COLO668 (cell line): ENCODE results near the gene NUMB.

Source experiments
- DNase-seq: peaks from one replicate; lab custom pipeline; 2025; ENCODE audit not compliant: unreplicated experiment; lab: John Stamatoyannopoulos, UW

The NUMB gene

DNA sequence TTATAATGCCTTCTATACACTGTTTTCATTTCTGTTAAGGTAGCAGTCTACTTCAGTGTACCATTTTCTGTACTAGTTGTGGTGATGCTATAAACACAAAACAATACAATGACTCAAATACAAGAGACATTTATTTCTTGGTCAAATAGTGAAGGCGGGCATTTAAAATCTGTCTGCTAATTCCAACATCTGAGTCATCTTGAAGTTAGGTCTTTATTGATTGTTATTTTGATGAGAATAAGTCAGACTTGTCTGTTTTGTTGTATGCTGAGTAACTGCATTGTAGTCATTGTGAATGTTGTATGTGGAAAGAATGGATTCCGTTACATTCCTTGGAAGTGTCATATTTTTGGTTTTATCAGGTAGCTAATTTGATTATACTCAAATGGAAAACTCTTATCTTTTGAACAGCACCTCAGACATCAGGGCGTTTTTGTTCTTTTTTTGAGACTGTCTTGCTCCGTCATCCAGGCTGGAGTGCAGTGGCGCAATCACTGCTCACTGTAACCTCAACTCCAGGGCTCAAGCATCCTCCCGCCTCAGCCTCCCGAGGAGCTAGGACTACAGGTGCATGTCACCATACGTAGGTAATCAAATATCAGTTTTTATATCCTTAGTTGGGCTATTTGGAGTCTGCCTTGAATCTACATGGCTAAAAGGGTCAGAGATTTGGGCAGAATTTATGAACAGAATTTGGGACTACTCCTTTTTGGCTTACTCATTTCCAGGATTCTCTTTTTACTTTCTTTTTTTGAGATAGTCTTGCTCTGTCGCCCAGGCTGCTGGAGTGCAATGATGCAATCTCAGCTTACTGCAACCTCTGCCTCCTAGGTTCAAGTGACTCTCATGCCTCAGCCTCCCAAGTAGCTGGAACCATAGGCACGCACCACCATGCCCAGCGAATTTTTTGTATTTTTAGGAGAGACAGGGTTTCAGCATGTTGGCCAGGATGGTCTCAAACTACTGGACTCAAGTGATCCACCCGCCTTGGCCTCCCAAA lies 164.3 kb downstream of the NUMB start:
- no peak for DNase-seq

DNA sequence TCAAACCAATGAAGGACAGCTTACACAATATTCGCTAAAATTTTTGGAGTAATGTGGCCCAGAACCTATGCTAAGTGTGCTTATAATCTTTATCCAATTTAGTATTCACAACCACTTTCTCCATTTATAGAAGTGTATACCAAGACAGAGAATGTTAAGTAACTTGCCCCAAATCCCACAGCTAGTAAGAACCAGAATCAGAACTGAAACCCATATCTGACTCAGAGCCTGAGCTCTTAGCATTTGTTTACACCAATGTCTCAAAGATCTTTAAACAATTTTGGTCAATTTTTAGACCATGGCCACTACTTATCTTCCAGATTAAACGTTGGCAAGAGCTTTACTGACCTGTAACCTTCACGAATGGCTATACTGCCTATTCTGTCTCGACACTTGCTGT lies 168.1 kb downstream of the NUMB start:
- DNase-seq, result no peak

DNA sequence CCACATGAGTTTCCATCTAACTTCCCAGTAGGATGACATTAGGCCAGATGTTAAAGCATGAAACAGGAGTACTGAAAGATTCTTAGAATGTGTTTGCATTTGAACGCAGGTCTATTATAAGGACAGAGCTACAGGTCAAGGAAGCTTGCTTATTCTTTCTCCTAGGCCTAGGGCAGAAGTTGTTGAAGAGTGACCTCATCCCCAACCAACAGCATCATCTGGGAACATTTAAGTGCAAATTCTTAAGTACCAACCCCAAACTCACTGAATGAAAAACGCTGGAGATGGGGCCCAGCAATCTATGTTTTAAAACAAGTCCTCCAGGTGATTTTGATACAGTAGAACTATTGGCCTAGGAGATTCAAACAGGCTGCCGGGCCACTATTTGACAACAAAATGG lies 168.6 kb downstream of the NUMB start:
- no peak for DNase-seq

DNA sequence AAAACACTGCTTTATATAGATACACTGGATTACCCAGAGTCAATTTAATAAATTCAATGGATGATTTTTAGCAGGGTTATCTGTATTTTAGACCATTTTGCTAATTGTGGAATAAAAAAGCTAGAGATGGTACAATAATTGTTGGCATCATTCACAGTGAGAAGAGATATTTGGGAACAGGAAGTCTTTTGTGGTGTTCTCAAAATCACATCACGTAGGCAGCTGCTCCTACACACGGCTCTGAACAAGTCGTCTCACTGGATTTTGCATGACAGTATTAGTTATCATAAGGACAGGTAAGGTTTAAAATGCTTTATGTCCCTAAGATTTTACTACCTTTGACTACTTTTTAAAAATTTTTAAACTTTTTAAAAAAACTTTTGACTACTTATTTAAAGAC lies 169.0 kb downstream of the NUMB start:
- no peak for DNase-seq

DNA sequence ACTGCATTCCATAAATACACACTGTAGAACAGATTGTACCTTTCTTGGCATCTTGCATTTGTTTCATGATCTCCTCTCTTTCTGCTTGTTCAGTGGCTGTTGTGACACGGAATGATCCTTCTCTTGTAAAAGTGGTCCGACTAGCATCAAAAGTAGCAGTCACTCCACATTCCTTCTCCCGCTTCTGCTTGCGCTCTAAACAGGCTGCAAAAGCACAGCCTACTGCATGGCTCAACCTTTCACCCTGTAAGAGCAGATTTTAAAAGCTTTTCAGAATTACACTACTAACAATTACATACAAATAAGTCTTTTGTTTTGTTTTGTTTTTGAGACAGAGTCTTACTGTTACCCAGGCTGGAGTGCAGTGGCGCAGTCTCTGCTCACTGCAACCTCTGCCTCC lies 171.3 kb downstream of the NUMB start:
- no peak for DNase-seq

DNA sequence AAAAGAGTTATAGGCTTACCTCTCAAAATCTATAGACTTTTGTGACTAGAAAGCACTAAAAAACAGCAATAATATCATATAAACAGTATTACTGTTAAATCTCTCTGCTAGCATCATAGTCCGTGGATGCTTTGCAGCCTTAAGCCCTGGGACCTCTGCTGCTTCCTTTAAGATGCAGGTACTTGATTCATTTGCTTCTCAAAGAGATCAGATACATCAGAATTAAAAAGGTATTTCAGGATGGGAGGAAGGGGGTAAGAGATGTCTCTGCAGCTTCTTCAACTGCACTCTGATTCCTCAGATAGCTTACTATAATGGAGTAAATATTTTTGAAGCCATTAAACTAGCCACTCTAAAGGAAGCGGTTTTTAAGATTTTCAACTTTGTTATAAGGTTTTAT lies 171.7 kb downstream of the NUMB start:
- DNase-seq, result no peak

DNA sequence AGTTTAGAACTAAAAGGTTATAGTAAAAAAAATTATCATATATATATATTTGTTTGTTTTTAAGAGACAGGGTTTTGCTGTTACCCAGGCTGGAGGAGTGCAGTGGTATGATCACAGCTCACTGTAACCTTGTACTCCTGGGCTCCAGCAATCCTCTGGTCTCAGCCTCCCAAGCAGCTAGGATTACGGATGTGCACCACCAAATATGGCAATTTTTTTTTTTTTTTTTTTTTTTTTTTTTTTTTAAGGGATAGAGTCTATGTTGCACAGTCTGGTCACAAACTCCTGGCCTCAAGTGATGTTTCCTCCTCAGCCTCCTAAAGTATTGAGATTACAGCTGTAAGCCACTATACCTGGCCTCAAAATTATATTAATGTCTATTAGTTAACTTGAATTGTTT lies 172.4 kb downstream of the NUMB start:
- no peak for DNase-seq

DNA sequence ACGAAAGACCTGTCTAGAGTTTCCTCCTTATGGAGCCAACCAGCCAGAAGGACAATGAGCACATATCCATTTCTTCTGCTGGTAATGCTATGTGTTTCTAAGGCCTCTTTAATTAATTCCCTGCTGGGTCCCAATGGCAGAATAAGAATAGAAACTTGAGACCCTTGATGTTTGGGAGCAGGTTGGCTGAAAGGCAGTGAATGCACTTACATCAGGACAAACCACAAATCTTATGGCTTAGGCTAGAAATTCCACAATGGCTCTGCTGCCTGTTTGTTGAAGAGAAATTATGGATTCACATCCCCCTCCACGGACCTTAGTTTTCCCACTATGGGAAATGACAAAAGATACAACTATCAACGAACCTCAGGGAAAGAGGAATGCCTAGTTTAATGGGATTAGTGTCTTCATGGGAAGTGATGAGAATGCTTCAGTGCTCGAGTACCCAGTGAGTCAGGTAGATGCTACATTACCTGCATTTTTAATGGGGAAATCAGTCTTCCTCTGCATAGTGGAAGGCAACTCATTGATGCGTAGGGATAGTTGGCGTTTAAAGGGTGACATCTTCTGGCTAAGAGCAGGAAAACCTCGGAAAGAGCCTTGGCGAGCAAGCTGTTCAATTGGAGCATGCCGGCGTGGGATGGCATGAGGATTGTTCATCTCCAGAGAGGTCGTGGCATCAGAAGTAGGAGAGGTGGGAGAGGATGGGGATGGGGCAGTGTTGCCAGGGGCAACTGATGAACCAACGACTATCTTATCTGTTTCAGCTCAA lies 174.6 kb downstream of the NUMB start:
- DNase-seq, result no peak

DNA sequence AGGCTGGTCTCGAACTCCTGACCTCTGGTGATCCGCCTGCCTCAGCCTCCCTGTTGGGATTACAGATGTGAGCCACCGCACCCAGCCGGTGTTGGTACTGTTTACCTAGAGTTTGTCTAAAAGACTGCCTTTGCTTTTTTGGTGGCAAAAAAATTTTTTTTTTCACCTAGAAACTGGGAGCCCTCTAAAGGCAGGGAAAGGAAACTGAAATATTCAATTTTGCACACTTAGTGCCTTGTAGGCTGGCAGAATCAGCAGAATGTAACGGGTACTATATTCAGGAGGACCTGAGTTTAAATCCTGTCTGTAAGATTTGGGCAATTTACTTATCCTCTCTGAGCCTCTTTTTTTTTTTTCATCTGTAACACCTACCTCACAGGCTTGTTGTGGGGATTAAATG lies 177.4 kb downstream of the NUMB start:
- no peak for DNase-seq

DNA sequence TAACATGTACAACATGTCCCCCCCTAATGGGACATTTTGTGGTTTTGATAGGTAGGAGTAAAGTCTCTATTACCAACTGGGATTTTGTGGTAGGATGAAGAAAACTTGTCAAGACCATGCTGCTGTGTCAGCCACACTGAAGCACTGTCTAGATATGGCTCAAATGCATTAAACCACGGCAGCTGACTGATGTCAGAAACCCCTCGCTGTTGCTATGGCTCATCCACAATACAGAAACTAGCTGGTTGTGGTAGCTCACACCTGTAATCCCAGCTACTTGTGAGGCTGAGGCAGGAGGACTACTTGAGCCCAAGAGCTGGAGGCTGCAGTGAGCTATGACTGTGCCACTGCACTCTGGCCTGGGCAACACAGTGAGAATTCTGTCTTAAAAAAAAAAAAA lies 181.0 kb downstream of the NUMB start:
- DNase-seq, result no peak

DNA sequence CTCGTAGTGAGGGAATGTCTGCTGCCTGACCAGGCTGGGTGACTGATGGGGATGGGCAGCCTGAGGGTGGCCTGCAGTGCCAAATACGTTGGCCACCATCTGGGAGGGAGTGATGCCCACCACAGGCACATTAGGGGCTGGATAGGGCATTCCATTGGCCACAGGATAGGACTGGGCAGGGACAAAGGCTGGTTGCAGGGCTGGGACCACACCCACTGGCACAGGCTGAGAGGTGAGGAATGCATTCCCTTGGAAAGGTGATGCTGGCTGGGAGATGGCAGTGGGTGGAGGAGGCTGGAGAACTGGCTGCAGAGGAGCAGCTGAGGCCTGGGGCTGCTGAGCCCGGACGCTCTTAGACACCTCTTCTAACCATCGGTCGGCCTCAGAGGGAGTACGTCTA lies 181.5 kb downstream of the NUMB start:
- no peak for DNase-seq

DNA sequence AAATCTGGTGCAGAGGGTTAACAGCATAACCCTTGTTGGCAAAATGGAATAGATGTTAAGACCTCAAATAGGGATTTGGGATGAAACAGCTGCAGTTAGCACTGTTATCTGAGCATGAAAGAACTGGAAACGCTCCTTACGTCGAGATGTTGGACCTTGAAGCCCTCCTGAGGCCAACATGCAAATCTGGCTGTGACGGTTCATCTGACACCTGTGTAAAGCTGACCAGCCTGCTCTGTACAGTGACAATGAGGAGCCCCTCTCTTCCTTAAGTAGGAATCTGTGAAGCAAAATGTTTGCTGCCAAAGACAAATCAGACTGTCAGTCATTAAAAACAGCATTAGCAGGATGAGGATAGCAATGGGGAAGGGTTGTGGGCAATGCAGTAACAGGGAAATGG lies 184.5 kb downstream of the NUMB start:
- DNase-seq, result no peak

DNA sequence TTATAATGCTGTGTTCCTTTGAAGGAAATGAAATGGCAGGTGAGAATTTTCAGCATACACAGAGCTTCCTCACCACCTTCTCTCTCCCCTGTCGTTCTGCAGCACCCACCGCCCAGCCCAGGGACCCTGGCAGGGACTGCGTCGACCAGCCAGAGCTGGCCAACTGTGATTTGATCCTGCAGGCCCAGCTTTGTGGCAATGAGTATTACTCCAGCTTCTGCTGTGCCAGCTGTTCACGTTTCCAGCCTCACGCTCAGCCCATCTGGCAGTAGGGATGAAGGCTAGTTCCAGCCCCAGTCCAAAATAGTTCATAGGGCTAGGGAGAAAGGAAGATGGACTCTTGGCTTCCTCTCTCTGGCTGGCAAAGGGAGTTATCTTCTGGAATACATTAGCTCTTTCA lies 186.0 kb downstream of the NUMB start:
- DNase-seq, result no peak

DNA sequence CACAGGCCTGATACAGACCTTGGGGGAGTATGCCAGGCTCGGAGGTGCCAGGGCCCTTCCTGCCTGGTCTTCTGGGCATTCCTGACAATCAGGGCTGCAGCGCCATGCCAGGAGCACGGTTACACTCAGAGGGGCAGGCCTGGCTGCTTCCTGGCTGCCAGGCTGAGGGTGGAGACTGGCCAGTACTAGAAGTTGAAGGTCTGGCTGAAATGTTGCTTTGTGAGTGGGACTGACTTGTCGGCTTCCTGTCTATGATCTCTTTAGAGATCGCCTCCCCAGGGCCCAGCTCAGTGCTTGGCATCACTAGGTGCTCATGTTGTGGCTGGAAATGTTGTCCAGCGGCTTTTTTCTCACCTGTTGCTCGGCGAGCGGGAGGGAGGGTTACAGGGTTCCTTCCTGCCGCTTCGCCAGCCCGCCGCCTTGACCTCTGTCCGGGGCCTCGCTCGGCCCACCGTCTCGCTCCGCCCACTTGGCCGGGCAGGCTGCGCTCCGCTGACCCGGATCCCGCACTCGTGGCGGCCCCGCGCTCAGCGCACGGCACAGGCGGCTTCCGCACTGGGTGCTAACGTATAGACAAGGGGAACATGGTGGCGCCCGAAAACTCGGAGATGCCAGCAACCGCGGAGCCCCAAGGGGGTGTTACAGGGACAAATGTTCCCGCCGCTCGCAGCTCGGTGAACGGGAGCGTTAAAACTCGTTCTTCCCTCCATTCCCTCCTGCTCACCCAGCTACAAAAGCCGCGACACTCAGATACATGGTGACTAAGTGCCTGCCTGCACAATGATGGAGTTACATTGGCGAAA lies 188.4 kb downstream of the NUMB start:
- no peak for DNase-seq

DNA sequence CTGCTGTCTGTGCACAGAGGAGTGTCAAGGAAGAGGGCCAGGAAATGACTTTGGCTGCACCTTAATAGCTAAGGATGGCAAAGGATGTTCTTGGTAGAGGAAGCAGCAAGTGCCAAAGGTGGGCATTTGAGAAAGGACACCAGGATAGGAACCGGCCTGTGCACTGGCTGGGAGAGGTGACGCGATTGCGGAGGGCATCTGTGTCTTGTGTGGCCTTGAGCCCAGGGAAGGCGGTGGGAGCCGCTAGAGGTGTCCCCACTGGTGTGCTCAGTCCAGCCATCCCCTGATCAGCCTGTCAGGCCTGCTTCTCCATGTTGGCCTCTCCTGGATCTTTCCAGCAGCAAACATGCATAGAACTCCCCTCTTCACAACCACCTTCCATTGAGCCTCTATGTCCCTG lies 190.9 kb downstream of the NUMB start:
- no peak for DNase-seq

DNA sequence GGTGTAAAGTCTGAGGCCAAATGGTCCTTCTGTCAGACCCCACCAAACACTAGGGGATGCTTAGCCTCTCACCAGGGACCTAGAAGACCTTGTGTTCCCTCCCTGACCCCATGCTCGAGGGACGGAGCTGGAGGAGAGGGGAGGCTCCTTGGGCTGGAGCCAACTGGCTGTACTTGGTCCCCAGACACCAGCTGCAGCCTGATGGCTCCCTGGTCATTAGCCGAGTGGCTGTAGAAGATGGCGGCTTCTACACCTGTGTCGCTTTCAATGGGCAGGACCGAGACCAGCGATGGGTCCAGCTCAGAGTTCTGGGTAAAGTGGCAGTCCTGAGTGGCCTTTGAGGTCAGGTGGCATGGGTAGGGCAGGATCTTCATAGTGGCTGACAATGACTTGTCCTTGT lies 192.0 kb downstream of the NUMB start:
- no peak for DNase-seq

DNA sequence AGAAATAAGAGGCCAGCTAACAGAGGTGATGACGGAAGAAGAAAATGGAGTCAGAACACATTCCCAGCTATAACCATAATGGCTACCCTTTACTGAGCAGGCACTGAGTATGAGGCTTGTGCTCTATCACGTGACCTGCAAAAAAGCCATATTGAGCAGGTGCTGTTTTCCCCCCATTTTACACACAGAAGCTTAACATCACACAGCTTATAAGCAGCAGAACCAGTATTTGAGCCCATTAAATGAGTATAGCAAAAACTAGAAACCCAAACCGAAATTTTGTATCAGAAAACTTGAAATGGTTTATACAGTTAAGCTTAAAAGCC lies 192.7 kb downstream of the NUMB start:
- no peak for DNase-seq

DNA sequence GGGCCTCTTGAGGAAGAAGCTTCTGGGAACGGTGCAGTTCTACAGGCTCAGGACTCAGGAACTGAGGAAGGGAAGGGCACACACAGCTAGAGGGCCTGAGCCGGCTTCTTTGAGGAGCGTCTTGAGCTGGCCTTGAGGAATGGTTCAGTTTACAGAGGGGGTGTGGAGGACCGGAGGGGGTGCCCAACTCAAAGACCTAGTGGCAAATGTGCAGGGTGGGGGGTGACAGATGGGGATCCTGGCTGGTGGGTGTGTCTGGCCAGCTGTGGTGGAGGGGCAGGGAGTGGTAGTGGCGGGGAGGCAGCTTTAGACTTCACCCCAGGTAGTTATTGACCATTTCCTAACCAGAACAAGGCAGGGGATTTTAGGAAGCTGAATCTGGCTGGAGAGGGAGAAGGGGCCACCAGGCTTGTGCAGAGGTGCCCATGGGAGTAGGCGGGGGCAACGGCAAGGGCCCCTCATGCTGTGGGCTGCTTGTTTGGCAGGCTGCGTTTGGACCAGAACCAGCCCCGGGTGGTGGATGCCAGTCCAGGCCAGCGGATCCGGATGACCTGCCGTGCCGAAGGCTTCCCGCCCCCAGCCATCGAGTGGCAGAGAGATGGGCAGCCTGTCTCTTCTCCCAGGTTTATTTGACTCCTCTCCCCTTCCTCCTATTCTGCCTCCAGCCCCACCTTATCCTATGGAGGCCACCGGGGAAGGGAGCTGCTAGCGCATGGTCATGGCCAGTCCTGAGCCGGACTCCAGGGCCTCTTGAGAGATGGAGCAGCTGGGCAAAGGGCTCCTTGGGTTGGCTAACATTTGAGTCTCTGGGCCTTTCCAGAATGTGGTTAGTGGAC lies 193.2 kb downstream of the NUMB start:
- DNase-seq, result no peak

DNA sequence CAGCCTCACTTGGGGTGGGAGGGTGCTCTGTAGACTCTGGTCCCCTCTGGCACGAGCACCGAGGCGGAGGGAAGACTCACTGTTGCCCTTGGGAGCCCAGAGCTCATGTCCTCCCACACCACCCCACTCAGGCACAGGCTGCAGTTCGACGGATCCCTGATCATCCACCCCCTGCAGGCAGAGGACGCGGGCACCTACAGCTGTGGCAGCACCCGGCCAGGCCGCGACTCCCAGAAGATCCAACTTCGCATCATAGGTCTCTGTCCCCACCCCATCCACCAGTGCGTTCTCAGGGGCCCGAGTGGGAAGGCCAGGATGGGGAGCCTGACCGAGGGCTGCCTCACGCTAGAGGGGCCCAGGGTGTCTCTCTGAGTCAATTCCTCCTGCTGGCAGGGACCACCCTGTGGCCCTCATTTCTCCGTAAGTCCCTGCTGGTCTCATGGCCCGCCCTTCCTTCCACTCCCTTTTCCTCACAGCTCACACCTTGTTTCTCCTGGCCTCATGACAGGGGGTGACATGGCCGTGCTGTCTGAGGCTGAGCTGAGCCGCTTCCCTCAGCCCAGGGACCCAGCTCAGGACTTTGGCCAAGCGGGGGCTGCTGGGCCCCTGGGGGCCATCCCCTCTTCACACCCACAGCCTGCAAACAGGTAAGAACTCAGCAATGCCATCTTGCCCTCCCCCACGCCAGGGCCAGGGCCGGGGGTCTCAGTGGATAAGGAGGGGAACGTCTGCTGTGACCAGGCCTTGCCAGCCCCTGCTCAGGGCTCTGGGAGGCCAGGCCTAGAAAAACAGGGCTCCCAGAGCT lies 194.1 kb downstream of the NUMB start:
- no peak for DNase-seq

DNA sequence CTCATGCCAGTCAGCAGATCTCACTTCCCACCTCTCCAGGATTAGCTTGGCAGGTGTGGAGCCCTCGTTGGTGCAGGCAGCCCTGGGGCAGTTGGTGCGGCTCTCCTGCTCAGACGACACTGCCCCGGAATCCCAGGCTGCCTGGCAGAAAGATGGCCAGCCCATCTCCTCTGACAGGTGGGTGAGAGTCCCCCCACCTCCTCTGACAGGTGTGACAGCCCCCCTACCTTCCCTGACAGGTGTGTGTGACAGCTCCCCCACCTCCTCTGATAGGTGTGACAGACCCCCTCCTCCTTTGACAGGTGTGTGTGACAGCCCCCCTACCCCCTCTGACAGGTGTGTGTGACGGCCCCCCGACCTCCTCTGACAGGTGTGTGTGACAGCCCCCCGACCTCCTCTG lies 194.7 kb downstream of the NUMB start:
- DNase-seq, result no peak
